SK-N-SH treated with all-trans-retinoic acid at 6 μM for 48 hours (cell line): ENCODE data around the gene DUSP7.
A peak's percentile ranks its signal among the peaks of the same experiment; 100 is the strongest.

Experiments
- ATAC-seq: fragments of 200-7000 bp; cut with Tn5 transposase; 3 replicates; pipeline ENCODE4 v1.9.1; 2020; ENCODE audit warnings: mild to moderate bottlenecking, moderate library complexity
- ARNTL ChIP-seq: fragments of 450-650 bp; formaldehyde crosslinking; IDR thresholded peaks from 2 replicates; pipeline ENCODE4 v1.5.0; 2020; ENCODE audit warnings: low read depth, mild to moderate bottlenecking, moderate library complexity, borderline replicate concordance
- BACH2 ChIP-seq: fragments of 250-450 bp; sonication (Bioruptor Pico); IDR thresholded peaks from 2 replicates; pipeline ENCODE4 v1.9.0; 2021; ENCODE audit warnings: mild to moderate bottlenecking, borderline replicate concordance
- CREB5 ChIP-seq: fragments of 250-450 bp; sonication (Bioruptor Pico); IDR thresholded peaks from 2 replicates; pipeline ENCODE4 v1.5.1; 2020; ENCODE audit warnings: low read depth, mild to moderate bottlenecking, moderate library complexity
- CSDC2 ChIP-seq: fragments of 250-450 bp; sonication (Bioruptor Pico); IDR thresholded peaks from 2 replicates; pipeline ENCODE4 v1.5.0; 2020; ENCODE audit warnings: mild to moderate bottlenecking, moderate library complexity
- CSRNP3 ChIP-seq: fragments of 250-450 bp; sonication (Bioruptor Pico); IDR thresholded peaks from 2 replicates; pipeline ENCODE4 v1.5.1; 2021; ENCODE audit warnings: mild to moderate bottlenecking, moderate library complexity
- GLIS3 ChIP-seq: fragments of 250-450 bp; sonication (Bioruptor Pico); IDR thresholded peaks from 2 replicates; pipeline ENCODE4 v1.5.0; 2020; ENCODE audit warnings: mild to moderate bottlenecking, moderate library complexity
- ISL1 ChIP-seq: fragments of 250-450 bp; sonication (Bioruptor Pico); IDR thresholded peaks from 2 replicates; pipeline ENCODE4 v2.1.2; 2022; ENCODE audit warnings: mild to moderate bottlenecking, moderate library complexity
- OSR1 ChIP-seq: fragments of 250-450 bp; sonication (Bioruptor Pico); IDR thresholded peaks from 2 replicates; pipeline ENCODE4 v1.8.0; 2022; ENCODE audit warnings: moderate library complexity, mild to moderate bottlenecking, inconsistent platforms
- PATZ1 ChIP-seq: fragments of 250-450 bp; sonication (Bioruptor Pico); IDR thresholded peaks from 2 replicates; pipeline ENCODE4 v1.8.0; 2020; ENCODE audit warnings: mild to moderate bottlenecking, moderate library complexity, borderline replicate concordance
- POU6F1 ChIP-seq: fragments of 250-450 bp; sonication (Bioruptor Pico); IDR thresholded peaks from 2 replicates; pipeline ENCODE4 v1.8.0; 2021; ENCODE audit warnings: low read depth, mild to moderate bottlenecking, moderate library complexity, borderline replicate concordance
- RARB ChIP-seq: fragments of 250-450 bp; sonication (Bioruptor Pico); IDR thresholded peaks from 2 replicates; pipeline ENCODE4 v1.8.0; 2021; ENCODE audit warnings: mild to moderate bottlenecking, moderate library complexity
- SNAI2 ChIP-seq: fragments of 250-450 bp; sonication (Bioruptor Pico); IDR thresholded peaks from 2 replicates; pipeline ENCODE4 v1.5.0; 2020; ENCODE audit warnings: mild to moderate bottlenecking, moderate library complexity
- TCF4 ChIP-seq: fragments of 250-450 bp; sonication (Bioruptor Pico); IDR thresholded peaks from 2 replicates; pipeline ENCODE4 v1.8.0; 2021; ENCODE audit warnings: mild to moderate bottlenecking, moderate library complexity, borderline replicate concordance
- TOX ChIP-seq: fragments of 250-450 bp; sonication (Bioruptor Pico); IDR thresholded peaks from 2 replicates; pipeline ENCODE4 v1.8.0; 2021; ENCODE audit warnings: mild to moderate bottlenecking, moderate library complexity, borderline replicate concordance
- TSHZ2 ChIP-seq: fragments of 250-450 bp; sonication (Bioruptor Pico); IDR thresholded peaks from 2 replicates; pipeline ENCODE4 v1.5.0; 2020; ENCODE audit warnings: mild to moderate bottlenecking, moderate library complexity
- ZFP30 ChIP-seq: fragments of 450-650 bp; formaldehyde crosslinking; IDR thresholded peaks from 2 replicates; pipeline ENCODE4 v1.5.0; 2022; ENCODE audit warnings: mild to moderate bottlenecking, moderate library complexity
- ZNF565 ChIP-seq: fragments of 450-650 bp; formaldehyde crosslinking; conservative IDR thresholded peaks from 2 replicates; pipeline ENCODE4 v1.5.0; 2020; ENCODE audit warnings: low read depth, mild to moderate bottlenecking, moderate library complexity
- ZNF70 ChIP-seq: fragments of 450-650 bp; formaldehyde crosslinking; IDR thresholded peaks from 2 replicates; pipeline ENCODE4 v1.5.0; 2020; ENCODE audit warnings: mild to moderate bottlenecking, moderate library complexity

The DUSP7 gene

GRCh38 chr3:52031896-52032295, 24.5 kb downstream of the DUSP7 start (continued):
- no peak for TF ChIP-seq CSRNP3
- no peak for TF ChIP-seq CSDC2 (CRISPR knock-in tag)
- TF ChIP-seq PATZ1 (CRISPR knock-in tag): no peak
- no peak for TF ChIP-seq TOX (CRISPR knock-in tag)
- TF ChIP-seq TCF4 (CRISPR knock-in tag): no peak
- TF ChIP-seq ZNF565 (CRISPR knock-in tag): no peak
- no peak for TF ChIP-seq POU6F1 (CRISPR knock-in tag)
- TF ChIP-seq GLIS3: no peak

- ATAC-seq: no peak; the same call in 2 of the 3 replicates
- TF ChIP-seq ARNTL (CRISPR knock-in tag) (no peak), TSHZ2 (peak; percentile 35; the same call in 1 of the 2 replicates), TCF4 (CRISPR knock-in tag) (peak; percentile 81)
Observed at GRCh38 chr3:52030714-52031310, 25.6 kb downstream of the DUSP7 start.

GRCh38 chr3:52029535-52029934, 26.8 kb downstream of the DUSP7 start:
- TF ChIP-seq POU6F1 (CRISPR knock-in tag): no peak
- TF ChIP-seq ZNF565 (CRISPR knock-in tag): no peak
- no peak for TF ChIP-seq BACH2 (CRISPR knock-in tag)
- TF ChIP-seq CSRNP3: no peak
- TF ChIP-seq CSDC2 (CRISPR knock-in tag): no peak
- TF ChIP-seq, all 23 proteins: peak for 0
- ATAC-seq: no peak

GRCh38 chr3:52029053-52029452, 27.3 kb downstream of the DUSP7 start:
- ATAC-seq: peak; percentile 27; the same call in 1 of the 3 replicates
- TF ChIP-seq TCF4 (CRISPR knock-in tag): peak; percentile 78; the same call in 1 of the 2 replicates
- TF ChIP-seq RARB (CRISPR knock-in tag): no peak

- ATAC-seq: peak; percentile 51
- no peak for TF ChIP-seq CSDC2 (CRISPR knock-in tag)
- TF ChIP-seq ARNTL (CRISPR knock-in tag): no peak
- TF ChIP-seq GLIS3: no peak
- no peak for TF ChIP-seq CSRNP3
- no peak for TF ChIP-seq OSR1 (CRISPR knock-in tag)
- no peak for TF ChIP-seq CREB5 (CRISPR knock-in tag)
- no peak for TF ChIP-seq ISL1 (CRISPR knock-in tag)
- no peak for TF ChIP-seq TOX (CRISPR knock-in tag)
- TF ChIP-seq ZNF565 (CRISPR knock-in tag): no peak
- TF ChIP-seq SNAI2: no peak
- no peak for TF ChIP-seq ZFP30 (CRISPR knock-in tag)
- TF ChIP-seq BACH2 (CRISPR knock-in tag): no peak
- no peak for TF ChIP-seq ZNF70 (CRISPR knock-in tag)
Observed at GRCh38 chr3:52028572-52028971, 27.8 kb downstream of the DUSP7 start.
